ENCODE data around the gene PTPRM. TPM values are rescaled to one million over a fixed set of nuclear protein-coding genes. Genes with fewer than 3 reads are reported as not detected.

PTPRM gene
- total and polyA plus RNA-seq, 2 of the 8 experiments (the other 6 are each of a cell fraction or from before 2014, with no cell fraction given) = 4.1 to 7.0 TPM

DNA sequence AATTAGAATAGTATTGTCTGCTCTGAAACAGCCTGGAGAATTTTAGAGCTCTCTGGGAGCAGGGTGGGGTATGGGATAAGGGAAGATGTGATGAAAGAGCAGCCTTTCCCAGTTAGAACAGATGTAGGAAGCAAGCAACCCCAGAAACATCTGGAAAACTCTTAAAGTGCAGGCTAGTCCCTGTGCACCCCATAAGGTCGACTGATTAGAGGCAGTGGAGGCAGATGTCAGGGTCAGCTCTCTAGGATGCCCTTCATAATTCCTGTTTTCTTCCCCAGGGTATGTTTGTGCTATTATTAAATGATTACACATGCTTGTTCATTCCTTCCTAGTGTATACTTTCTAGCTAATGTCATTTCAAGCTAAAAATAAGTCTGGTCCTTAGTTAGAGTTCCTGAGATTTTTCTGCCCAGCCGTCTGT is 41.7 kb downstream of the PTPRM start:
- H3K14ac ChIP-seq (ENCODE audit: insufficient read length) = no peak overlapping the region
- H4K5ac ChIP-seq (ENCODE audit: insufficient read length, low read depth, low read length) = no peak overlapping the region
- no peak overlapping the region for H3K56ac ChIP-seq (replicated peaks; ENCODE audit: insufficient read length, low read depth, low read length)
- H3K27me3 ChIP-seq (replicated peaks in 1 of 4; ENCODE audit: control insufficient read depth in 3 of 4, extremely low read depth in 1 of 4, insufficient read depth in 3 of 4, low read length in 3 of 4) = no peaks in the 10 kb centered on the region
- H4K91ac ChIP-seq (replicated peaks; ENCODE audit: insufficient read length, low read length) = no peak overlapping the region
- H4K20me1 ChIP-seq (replicated peaks in 1 of 2; ENCODE audit: control insufficient read depth in 1 of 2, insufficient read depth in 2 of 2, low read length in 2 of 2) = no peaks in the 10 kb centered on the region
- no peak overlapping the region for H3K4me3 ChIP-seq (ENCODE audit: extremely low read depth in 1 of 4, insufficient read depth in 2 of 4, low read depth in 3 of 4, low read length in 4 of 4)
- no peak overlapping the region for H3K18ac ChIP-seq (ENCODE audit: extremely low read depth, low read length)
- H2BK120ac ChIP-seq (replicated peaks; ENCODE audit: low read depth, low read length) = no peak overlapping the region
- H3K79me2 ChIP-seq (ENCODE audit: control insufficient read depth in 1 of 2, insufficient read depth in 2 of 2, low read length in 2 of 2) = no peaks in the 10 kb centered on the region
- ChIA-PET CTCF (ENCODE audit: partially characterized antibody) (interaction anchor here (1.2 to 2.2 kb wide), 3 partner anchors 10 to 157 kb away, joined by 3 to 5 read pairs (median 5); no protein-coding TSS in a partner anchor), POLR2A (ENCODE audit: partially characterized antibody) (interaction anchor here (0.6 kb wide), 1 partner anchor 1401 kb away, joined by 3 read pairs; no protein-coding TSS in a partner anchor)
- H3K23ac ChIP-seq (ENCODE audit: insufficient read length) = no peak overlapping the region
- no peak overlapping the region for H2BK5ac ChIP-seq (ENCODE audit: low read depth, low read length)
- H3K36me3 ChIP-seq (ENCODE audit: control insufficient read depth in 2 of 4, insufficient read depth in 4 of 4, low read length in 3 of 4) = no peaks in the 10 kb centered on the region
- no peaks in the 10 kb centered on the region for H3K9me3 ChIP-seq (ENCODE audit: insufficient read depth in 2 of 2, low read depth in 1 of 2, low read length in 1 of 2)
- no peak overlapping the region for H3K9ac ChIP-seq (replicated peaks in 1 of 4; ENCODE audit: extremely low read depth in 1 of 4, low read depth in 3 of 4, low read length in 3 of 4)
- H3K4me1 ChIP-seq (replicated peaks in 1 of 4; ENCODE audit: control insufficient read depth in 3 of 4, insufficient read depth in 4 of 4, low read length in 3 of 4) = peaks cover 0 to 9% (median 3%) of the 10 kb centered on the region in 4 experiments; a peak in 5 of 7 replicates
- 83% methylated on average over 2 of the region's 2 CpGs; no CpG with 5 or more reads in 1 of the 2 experiments for WGBS, 2 experiments (ENCODE audit: extremely low coverage in 1 of 2, insufficient coverage in 1 of 2, insufficient read length in 1 of 2, insufficient replicate concordance in 2 of 2, low coverage in 1 of 2, low lambda C conversion rate in 2 of 2, missing lambda C conversion rate in 1 of 2)
- no peak overlapping the region for H2BK15ac ChIP-seq (ENCODE audit: low read length)
- H3K27ac ChIP-seq (ENCODE audit: low read depth, low read length) = no peak overlapping the region
- H2BK20ac ChIP-seq (ENCODE audit: low read length) = no peak overlapping the region
- no peak overlapping the region for H2AK5ac ChIP-seq (ENCODE audit: low read depth, low read length)
- H2BK12ac ChIP-seq (ENCODE audit: low read depth, low read length) = no peak overlapping the region
- H2AFZ ChIP-seq (ENCODE audit: low read length) = no peak overlapping the region
- FAIRE-seq (no peak), DNase-seq (ENCODE audit: low read depth in 1 of 2, low spot score in 2 of 2) (no peak)
- no peak overlapping the region for H3K4me2 ChIP-seq (ENCODE audit: insufficient read depth in 1 of 2, low read depth in 2 of 2, low read length in 2 of 2)
- no peak overlapping the region for H3K4ac ChIP-seq (replicated peaks; ENCODE audit: insufficient read length, low read depth, low read length)
- no peaks in the 10 kb centered on the region for H3K23me2 ChIP-seq (ENCODE audit: low read depth, low read length)
- H3K79me1 ChIP-seq (ENCODE audit: low read depth, low read length) = no peaks in the 10 kb centered on the region
- H4K8ac ChIP-seq (ENCODE audit: extremely low read depth, insufficient read depth, low read length) = no peak overlapping the region
- TF ChIP-seq KDM1A (IDR thresholded peaks at IDR 0.05; ENCODE audit: borderline replicate concordance, low read length) (no peak), KDM4A (IDR thresholded peaks at IDR 0.05; ENCODE audit: low read depth, low read length, severe bottlenecking) (no peak), CHD1 (IDR thresholded peaks at IDR 0.05; ENCODE audit: low read depth, low read length) (no peak), CTBP2 (IDR thresholded peaks at IDR 0.05; ENCODE audit: borderline replicate concordance, insufficient read depth, insufficient read length, low read length) (no peak), E2F6 (IDR thresholded peaks at IDR 0.05) (no peak), HDAC2 (IDR thresholded peaks at IDR 0.05; ENCODE audit: borderline replicate concordance in 1 of 2, low read depth in 2 of 2, low read length in 2 of 2) (no peak), ASH2L (IDR thresholded peaks at IDR 0.05; ENCODE audit: low read length) (no peak), PHF8 (conservative IDR thresholded peaks at IDR 0.05; ENCODE audit: low read depth, low read length) (no peak)
- TF ChIP-seq, protein P1, sequence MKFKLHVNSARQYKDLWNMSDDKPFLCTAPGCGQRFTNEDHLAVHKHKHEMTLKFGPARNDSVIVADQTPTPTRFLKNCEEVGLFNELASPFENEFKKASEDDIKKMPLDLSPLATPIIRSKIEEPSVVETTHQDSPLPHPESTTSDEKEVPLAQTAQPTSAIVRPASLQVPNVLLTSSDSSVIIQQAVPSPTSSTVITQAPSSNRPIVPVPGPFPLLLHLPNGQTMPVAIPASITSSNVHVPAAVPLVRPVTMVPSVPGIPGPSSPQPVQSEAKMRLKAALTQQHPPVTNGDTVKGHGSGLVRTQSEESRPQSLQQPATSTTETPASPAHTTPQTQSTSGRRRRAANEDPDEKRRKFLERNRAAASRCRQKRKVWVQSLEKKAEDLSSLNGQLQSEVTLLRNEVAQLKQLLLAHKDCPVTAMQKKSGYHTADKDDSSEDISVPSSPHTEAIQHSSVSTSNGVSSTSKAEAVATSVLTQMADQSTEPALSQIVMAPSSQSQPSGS (IDR thresholded peaks at IDR 0.05; ENCODE audit: low read length) = no peak
- TF ChIP-seq, protein P2, sequence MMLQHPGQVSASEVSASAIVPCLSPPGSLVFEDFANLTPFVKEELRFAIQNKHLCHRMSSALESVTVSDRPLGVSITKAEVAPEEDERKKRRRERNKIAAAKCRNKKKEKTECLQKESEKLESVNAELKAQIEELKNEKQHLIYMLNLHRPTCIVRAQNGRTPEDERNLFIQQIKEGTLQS (IDR thresholded peaks at IDR 0.05; ENCODE audit: insufficient read depth, low read depth, low read length) = no peak
